Gastrocnemius medialis (tissue), 4 donors: ENCODE data around the gene STARD7.

Experiments
- POLR2A ChIP-seq, 2 donors: fragments of 450-650 bp; IDR thresholded peaks; one replicate each; pipeline ENCODE4 v1.6.1; 2017; ENCODE audit warnings: antibody characterized with exemption in 2 of 2, mild to moderate bottlenecking in 2 of 2, moderate library complexity in 2 of 2
- TF ChIP-seq, protein P1 (sequence below), 5 experiments: fragments of 450-650 bp in 3 of 5; fragments of 200-600 bp in 2 of 5; sonication (generic) in 2 of 5; IDR thresholded peaks in 4 of 5; conservative IDR thresholded peaks in 1 of 5; 1 replicate in 4 of 5; 2 replicates in 1 of 5; pipeline ENCODE4 v1.5.1; 2016 to 2019; ENCODE audit warnings: antibody characterized with exemption in 5 of 5, mild to moderate bottlenecking in 3 of 5, moderate library complexity in 3 of 5

DNA sequence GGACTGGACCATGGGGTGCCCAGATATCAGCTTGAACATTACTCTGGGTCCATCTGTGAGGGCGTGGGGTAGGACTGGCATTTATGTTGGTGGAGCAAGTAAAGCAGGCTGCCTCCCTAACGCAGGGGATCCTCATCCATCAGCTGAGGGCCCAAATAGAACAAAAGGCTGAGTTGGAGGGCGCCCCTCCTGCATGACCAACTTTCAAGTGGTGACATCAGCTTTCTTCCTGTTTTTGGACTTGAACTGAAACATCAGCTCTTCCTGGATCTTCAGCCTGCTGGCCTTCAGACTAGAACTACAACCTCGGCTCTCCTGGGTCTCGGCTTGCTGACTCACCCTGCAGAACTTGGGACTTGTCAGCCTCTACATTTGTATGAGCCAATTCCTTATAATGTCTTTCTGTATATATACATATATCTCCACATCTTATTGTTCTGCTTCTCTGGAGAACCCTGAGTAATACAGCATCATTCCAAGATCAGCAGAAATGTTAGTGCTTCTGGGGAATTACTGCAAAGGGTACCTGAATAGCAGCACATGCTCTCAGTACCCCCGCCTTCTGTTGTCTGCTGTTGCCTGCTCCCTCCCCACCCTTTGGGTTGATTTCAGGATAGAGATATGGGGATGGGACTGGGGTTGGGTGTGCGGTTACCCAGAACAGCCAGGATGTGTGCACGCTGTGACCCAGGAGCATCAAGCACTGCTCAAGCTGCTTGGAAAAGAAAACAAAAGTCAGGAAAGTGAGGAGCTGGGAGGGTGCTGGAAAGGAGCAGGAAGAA lies 37.2 kb upstream of the STARD7 start:
- TF ChIP-seq, protein P1, sequence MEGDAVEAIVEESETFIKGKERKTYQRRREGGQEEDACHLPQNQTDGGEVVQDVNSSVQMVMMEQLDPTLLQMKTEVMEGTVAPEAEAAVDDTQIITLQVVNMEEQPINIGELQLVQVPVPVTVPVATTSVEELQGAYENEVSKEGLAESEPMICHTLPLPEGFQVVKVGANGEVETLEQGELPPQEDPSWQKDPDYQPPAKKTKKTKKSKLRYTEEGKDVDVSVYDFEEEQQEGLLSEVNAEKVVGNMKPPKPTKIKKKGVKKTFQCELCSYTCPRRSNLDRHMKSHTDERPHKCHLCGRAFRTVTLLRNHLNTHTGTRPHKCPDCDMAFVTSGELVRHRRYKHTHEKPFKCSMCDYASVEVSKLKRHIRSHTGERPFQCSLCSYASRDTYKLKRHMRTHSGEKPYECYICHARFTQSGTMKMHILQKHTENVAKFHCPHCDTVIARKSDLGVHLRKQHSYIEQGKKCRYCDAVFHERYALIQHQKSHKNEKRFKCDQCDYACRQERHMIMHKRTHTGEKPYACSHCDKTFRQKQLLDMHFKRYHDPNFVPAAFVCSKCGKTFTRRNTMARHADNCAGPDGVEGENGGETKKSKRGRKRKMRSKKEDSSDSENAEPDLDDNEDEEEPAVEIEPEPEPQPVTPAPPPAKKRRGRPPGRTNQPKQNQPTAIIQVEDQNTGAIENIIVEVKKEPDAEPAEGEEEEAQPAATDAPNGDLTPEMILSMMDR (IDR thresholded peaks at IDR 0.05 in 4 of 5, conservative IDR thresholded peaks at IDR 0.05 in 1 of 5): no peak
- TF ChIP-seq POLR2A (IDR thresholded peaks at IDR 0.05): no peak
